Astrocyte (in vitro differentiated cells and primary cell): Measurements from ENCODE around the gene TMEM119.

Experiments used
- CTCF ChIP-seq: IDR thresholded peaks from 2 replicates; pipeline ENCODE4 v1.5.1; 2011; ENCODE audit warnings: low read depth, mild to moderate bottlenecking, inconsistent platforms, low read length, moderate library complexity; ENCODE audit not compliant: insufficient read depth
- EZH2 ChIP-seq: IDR thresholded peaks from 2 replicates; pipeline ENCODE4 v1.6.1; 2012; ENCODE audit warnings: mild to moderate bottlenecking, low read length, inconsistent platforms; ENCODE audit not compliant: insufficient read depth

DNA sequence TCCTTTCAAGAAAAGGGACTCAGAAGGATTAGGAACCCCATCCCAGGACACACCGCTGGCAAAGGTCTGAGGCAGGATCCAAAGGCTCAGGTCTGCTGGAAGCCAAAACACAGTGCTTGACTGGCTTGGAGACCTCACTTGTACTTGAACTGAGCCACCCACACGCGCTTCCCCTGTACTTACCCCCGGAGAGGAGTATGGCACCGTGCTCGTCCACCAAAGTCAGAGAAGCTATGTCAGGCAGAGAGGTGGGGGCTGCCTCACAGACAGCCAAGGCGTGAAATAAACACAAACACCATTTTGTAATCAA is 46.9 kb upstream of the TMEM119 start:
- no peak for TF ChIP-seq EZH2
- no peak for TF ChIP-seq CTCF
